Amniotic epithelial cell (primary cell): Measurements from ENCODE around the gene PLEKHG5.

ENCODE experiments used
- DNase-seq: peaks from one replicate; pipeline ENCODE4 v3.0.0-alpha.2; 2010; ENCODE audit warnings: low read depth

PLEKHG5 gene

DNA sequence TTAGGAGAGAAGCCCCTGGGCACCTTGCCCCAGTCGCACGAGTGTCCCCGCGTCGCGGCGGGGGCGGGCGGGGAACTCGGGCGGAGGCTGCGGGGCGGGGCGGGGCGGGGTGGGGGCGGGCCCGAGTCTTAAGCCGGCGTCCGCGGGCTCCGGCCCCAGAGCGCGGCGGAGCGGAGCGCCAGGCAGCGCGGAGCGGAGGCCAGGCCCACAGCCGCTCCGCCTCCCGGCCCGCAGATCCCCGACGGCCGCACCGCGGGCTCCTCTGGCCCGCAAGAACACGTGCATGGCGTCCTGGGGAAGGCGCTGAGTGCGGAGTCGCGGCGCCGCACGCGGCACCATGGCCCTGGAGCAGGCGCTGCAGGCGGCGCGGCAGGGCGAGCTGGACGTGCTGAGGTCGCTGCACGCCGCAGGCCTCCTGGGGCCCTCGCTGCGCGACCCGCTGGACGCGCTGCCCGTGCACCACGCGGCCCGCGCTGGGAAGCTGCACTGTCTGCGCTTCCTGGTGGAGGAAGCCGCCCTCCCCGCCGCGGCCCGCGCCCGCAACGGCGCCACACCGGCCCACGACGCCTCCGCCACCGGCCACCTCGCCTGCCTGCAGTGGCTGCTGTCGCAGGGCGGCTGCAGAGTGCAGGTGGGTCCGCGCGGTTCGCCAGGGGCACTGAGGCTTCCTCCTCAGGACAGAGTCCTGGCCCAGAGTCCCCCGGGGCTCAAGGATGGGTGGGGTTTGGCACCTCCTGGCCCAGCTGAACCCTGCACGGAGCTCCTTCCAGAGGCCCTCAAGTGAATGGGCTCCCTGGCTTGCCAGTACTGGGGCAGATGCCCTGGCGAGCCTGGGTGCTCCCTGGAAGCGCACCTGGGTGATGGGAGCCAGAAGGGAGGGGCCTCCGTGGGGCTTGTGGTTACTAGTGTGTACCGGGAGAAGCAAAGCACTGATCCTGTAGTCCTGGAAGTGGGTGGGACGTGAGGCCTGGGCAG, 66.6 kb downstream of the PLEKHG5 start, which contains the start of gene ESPN:
TSS of gene ESPN (plus strand) at position 158 of the 975 bp plus-strand sequence. CDS start at position 338, 180 bp downstream.
- DNase-seq, result no peak

DNA sequence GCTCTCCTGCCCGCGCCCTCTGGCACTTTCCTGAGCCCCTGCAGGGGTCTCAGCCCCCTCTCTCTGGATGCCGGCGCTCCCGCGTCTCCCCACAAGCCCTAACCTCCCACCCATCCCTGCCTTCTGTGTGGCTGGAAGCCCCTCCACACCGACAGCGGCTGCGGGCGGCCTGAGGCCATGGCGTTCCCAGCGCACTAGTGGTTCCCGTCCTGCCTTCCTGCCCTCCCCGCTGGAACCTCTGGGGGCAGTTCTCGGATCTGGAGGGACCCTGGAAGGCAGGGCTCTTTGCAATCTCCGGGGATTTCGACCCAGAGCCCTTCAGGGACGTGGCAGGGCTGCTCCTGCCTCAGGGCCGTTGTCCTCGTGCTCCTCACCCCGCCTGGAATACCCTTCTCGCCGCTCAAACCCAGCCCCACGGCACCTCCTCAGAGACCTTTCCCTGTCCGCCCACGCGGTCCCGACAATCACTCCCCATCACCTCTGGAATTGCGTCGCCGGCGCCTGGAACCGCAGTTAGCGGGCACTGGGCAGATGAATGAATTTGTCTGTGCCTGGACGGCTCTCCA, 67.4 kb downstream of the PLEKHG5 start:
- DNase-seq, result no peak

DNA sequence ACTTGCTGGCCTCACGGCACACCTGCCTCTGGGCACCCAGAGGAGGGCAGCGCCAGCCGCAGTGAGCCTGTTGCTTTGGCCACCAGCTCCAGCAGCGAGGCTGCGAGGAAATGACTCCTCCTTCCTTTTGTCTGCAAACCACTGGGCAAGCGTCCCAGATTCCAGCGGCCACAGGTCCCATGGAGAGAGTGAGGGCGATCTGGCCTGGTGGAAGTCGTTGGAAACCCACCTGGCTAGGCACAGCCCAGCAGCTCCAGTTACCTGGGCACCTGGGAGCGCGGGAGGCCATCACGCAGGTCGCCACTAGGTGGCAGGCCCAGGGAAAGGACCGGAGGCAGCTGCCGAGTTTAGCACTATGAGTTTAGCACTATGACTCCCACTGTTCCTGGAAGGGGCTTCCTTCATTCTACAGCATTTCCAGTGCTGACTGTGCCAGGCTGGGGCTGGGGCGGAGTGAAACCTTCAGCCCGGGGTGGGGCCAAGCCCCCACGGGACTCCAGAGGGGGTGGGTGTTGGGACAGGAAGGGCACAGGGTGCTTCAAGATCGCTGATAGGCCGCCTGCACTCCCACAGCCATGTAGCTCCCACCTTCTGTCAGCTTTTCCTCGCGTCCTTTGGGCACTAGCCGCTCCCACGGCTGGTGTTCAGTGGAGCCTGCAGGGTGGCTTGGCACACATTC, 68.0 kb downstream of the PLEKHG5 start:
- no peak for DNase-seq

DNA sequence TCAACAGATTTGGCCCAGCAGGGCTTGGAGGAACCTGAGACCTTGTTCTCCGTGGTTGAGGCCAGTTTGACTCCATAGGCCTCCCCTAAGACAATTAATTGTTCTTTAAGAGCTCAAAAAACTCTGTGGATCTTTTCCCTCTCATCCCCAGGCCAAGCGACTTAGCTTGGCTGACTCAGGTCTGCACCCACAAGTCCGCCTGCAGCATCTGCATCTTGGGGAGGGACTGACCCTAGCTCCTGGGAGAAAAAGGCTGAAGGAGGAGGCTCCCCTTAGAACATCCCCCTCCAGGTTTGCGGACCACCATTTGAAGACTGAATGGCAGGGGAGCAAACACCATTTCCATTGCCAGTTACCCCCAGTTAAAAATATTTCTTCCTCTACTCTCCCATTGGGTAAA, 70.2 kb downstream of the PLEKHG5 start:
- DNase-seq, result no peak

DNA sequence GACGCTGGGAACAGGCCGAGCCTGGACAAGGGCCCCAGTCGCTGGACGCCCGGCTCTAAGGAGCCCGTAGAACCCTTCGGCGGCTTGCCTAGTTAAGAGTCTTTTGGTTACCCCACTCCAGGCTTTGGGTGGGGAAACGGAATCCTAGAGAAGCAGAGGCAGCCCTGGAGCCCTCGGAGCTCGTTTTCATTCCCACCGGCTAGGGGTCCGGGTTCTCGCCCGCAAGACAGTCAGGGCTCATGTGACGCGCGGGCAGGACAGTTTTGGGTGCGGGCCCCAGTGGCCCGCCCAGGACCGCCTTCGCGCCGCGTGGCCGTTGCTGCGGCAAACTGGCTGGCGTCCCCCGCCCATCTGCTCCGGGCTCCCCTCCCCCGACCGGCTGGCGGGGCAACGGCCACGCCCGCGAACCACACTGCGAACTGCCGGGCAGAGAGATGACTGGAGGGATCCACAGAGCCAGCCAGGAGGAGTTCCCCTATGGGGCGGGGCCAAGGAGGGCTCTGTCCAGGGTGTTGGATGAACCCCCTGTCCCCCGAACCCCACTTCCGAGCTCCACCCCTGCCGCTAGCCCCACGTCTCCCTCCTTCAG, 70.9 kb downstream of the PLEKHG5 start:
- DNase-seq, result no peak

DNA sequence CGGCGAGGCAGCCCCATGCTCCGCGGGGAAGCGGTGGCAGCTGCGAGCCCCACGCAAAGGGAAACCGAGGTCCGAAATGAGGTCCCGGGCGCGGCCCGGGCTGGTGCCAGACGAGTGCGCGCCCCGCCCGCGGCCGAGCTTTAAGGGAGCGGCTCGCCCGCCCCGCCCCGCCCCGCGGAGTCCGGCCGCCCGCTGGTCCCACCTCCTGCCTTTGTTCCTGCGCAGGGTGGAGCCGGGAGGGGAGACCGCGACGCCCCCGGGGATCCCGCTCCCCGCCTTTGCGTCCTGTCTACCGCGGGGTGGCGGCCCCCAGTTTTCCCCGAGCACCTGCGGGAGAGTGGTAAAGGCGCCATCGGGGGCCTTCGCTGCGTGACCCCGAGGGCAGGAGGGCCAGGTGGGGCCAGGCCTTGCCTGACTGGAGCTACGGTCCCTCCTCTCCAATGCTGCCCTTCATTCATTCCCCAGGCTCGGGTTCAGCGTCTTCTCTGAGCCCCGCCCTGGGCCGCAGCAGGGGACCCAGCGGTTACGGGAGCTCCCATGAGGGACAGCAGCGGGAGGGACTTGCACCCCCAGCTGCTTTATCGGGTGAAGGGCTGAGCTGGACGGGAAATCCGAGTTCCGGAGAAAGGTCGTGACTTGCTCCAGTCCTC, 71.5 kb downstream of the PLEKHG5 start, which contains the start of gene HES2:
TSS of gene HES2 (minus strand) at position 116 of the 650 bp plus-strand sequence. CDS start at position 17, 99 bp downstream.
- DNase-seq, result no peak

DNA sequence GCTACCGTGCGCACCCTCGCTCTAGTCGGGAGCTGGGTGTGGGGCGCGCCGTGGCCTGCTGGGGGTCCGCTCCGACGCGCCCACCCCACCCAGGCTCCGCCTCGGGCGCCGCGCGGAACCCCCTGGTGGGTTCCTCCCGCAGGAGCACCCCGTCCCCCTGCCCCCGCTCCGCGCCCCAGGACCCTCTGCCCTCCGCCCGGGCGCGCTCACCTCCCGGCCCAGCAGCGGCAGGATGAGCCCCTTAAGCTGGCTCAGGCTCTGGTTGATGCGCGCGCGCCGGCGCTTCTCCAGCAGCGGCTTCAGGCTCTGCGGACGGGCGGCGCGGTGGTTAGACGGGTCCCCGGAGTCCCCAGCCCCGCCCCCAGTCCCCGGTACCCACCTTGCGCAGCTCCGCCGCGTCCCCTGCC, 72.1 kb downstream of the PLEKHG5 start:
- DNase-seq, result no peak

DNA sequence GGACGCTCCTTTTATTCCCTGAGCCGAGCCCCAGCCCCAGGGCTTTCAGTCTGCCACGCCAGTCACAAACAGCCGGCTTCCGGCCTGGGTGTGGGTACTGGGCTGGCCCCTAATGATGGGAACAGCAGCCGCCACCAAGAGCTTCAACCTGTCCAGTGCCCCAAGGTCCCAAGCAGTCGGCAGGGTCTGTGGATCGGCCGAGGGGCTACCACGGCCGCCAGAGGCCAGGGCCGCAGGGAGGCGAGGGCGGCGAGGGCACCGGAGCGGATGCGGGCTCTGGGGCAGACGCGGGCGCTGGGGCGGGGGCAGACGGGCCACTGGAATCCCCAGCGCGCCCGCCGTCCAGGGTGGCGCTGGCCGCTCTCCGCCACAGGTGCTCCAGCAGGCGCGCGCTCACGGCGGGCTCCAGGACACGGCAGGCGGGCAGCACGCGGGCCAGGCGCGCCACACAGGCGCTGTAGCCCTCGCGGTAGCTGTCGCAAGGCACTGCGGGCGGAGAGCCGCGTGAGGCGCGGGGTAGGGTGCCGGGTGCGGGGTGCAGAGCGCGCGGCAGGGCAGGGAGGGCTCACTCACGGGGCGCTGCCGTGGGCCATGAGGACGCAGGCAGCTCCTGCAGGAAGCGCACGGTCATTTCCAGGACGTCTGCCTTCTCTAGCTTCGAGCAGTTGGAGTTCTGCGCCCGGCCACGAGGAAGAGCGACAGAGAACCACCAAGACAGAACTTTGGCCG, 72.6 kb downstream of the PLEKHG5 start:
- no peak for DNase-seq

DNA sequence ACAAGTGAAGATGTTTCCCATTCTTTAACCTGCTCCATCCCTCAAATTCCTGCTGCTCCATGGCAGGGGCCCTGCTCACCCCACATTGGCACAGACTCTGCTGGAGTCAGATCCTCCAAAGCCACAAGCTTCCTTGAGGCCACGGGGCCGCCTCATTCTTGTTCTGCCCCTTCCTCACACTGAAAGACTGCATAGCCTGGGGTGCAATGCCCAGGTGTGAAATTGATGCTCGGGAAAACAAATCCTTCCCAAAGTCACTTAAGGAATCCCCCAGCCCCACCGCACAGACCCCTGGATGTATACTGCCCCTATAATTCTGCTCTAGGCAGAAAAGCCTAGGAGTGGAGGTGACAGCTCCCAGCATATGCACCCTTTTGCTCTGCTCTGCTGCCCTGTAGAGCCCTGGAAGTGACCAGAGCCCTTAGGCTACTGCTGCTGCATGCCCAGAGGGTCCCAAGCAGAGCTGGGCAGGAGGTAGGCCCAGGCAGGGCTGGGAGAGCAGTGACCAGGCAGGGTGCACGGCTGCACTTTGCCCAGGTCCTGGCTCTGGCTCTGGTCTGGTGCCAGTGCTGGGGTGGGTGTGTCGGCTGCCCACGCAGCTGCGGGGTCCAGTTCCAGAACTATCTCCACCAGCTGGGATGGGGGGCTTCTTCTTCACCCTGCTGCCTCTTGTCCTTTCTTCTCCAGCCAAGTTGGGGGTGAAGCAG, 73.4 kb downstream of the PLEKHG5 start:
- DNase-seq, result no peak
